Hepatocyte (in vitro differentiated cells): ENCODE measurements around the gene HOATZ.

Experiments
- CTCF ChIP-seq: fragments of 200-600 bp; sonication (generic); IDR thresholded peaks from 2 replicates; pipeline ENCODE4 v1.5.1; 2016; ENCODE audit warnings: antibody characterized with exemption, mild to moderate bottlenecking; ENCODE audit not compliant: poor library complexity
- EZH2 ChIP-seq: fragments of 200-600 bp; sonication (generic); IDR thresholded peaks from 2 replicates; pipeline ENCODE4 v1.6.1; 2016; ENCODE audit warnings: antibody characterized with exemption, mild to moderate bottlenecking, borderline replicate concordance
- EZH2phosphoT487 ChIP-seq: fragments of 200-600 bp; sonication (generic); IDR thresholded peaks from one replicate; pipeline ENCODE4 v1.6.1; 2018; ENCODE audit warnings: antibody characterized with exemption, mild to moderate bottlenecking, low read depth, moderate library complexity; ENCODE audit not compliant: unreplicated experiment, severe bottlenecking

GRCh38 chr11:111538407-111539114 lies 24.0 kb downstream of the HOATZ start:
- TF ChIP-seq EZH2 (no peak), CTCF (no peak), EZH2phosphoT487 (no peak)
